Upper lobe of left lung (tissue), 6 donors: Measurements from ENCODE around the gene PIK3CA. TPM values are rescaled to one million over a fixed set of nuclear protein-coding genes. Genes with fewer than 3 reads are reported as not detected.

Source experiments
- ATAC-seq, 2 donors: fragments of 200-7000 bp; cut with Tn5 transposase; one replicate each; pipeline ENCODE4 v1.9.1; 2022; ENCODE audit warnings: mild to moderate bottlenecking in 2 of 2, moderate library complexity in 2 of 2; ENCODE audit not compliant: low FRiP score in 2 of 2
- DNase-seq, 2 donors: peaks; one replicate each; pipeline ENCODE4 v3.0.0-alpha.2; 2019 to 2020
- H3K27ac ChIP-seq, 4 donors: fragments of 200-600 bp; sonication (generic); one replicate each; pipeline ENCODE4 v1.5.1; 2016 to 2019
- H3K27me3 ChIP-seq, 4 donors: fragments of 200-600 bp; sonication (generic); one replicate each; pipeline ENCODE4 v1.5.1; 2017 to 2019
- H3K36me3 ChIP-seq, 4 donors: fragments of 200-600 bp; sonication (generic); one replicate each; pipeline ENCODE4 v1.5.1; 2016 to 2019
- H3K4me1 ChIP-seq, 4 donors: fragments of 200-600 bp; sonication (generic); one replicate each; pipeline ENCODE4 v1.5.1; 2018 to 2019
- H3K4me3 ChIP-seq, 4 donors: fragments of 200-600 bp; sonication (generic); one replicate each; pipeline ENCODE4 v1.5.1; 2017 to 2019; ENCODE audit warnings: mild to moderate bottlenecking in 2 of 4, moderate library complexity in 1 of 4
- H3K9me3 ChIP-seq, 4 donors: fragments of 200-600 bp; sonication (generic); one replicate each; pipeline ENCODE4 v1.5.1; 2018 to 2019
- CTCF ChIP-seq, 6 experiments: fragments of 450-650 bp in 4 of 6; fragments of 200-600 bp in 2 of 6; sonication (generic) in 2 of 6; IDR thresholded peaks; one replicate each; pipeline ENCODE4 v1.5.1; 2016 to 2019; ENCODE audit warnings: antibody characterized with exemption in 6 of 6
- EP300 ChIP-seq, 4 donors: sonication (generic); formaldehyde crosslinking; IDR thresholded peaks; one replicate each; pipeline ENCODE4 v1.5.1; 2017; ENCODE audit warnings: antibody characterized with exemption in 4 of 4, control low read depth in 2 of 4
- POLR2A ChIP-seq, 4 donors: fragments of 450-650 bp; IDR thresholded peaks; one replicate each; pipeline ENCODE4 v1.5.1; 2016 to 2017; ENCODE audit warnings: antibody characterized with exemption in 4 of 4, mild to moderate bottlenecking in 2 of 4
- POLR2AphosphoS5 ChIP-seq, 2 donors: sonication (generic); formaldehyde crosslinking; IDR thresholded peaks; one replicate each; pipeline ENCODE4 v1.5.1; 2017; ENCODE audit warnings: antibody characterized with exemption in 2 of 2
- WGBS, 2 donors: methylation state at CpG; one replicate each; pipeline ENCODE4 v1.1.5; 2017 to 2018; 5-methylcytosine and 5-hydroxymethylcytosine counted together
- total RNA-seq, 6 donors: library from RNA; depleted of rRNA in 4 of 6; stranded (reverse); fragments of >200 nt in 4 of 6; gene quantifications; one replicate each; pipeline versions ENCODE4 v1.1.0 to v1.2.1, GENCODE V29; 2016 to 2021
- donor health status: DM: no; HTN: no; CAD: no; lungs with moderate emphysema.
- donor health status: DM: no; HTN: yes; CAD: no; lungs with severe emphysema.

PIK3CA gene
- 10 to 100 TPM in 5 of 6 donors, 1 to 10 TPM in 1; 7.3 to 37.6 (median 23.5) TPM for total RNA-seq

- WGBS, 2 donors, result 1 to 2% methylated on average over 34 to 39 of the region's 67 CpGs
These were observed at the start of gene PIK3CA for GRCh38 chr3:179147873-179148615. PIK3CA (plus strand) TSS chr3:179148357; CDS start chr3:179198826, 50,469 bp downstream.

GRCh38 chr3:179098388-179099077 is 49.6 kb upstream of the PIK3CA start:
- no peaks in the 10 kb centered on the region for H3K27me3 ChIP-seq
- WGBS, 2 donors, result 77 to 85% methylated on average over 7 of the region's 7 CpGs
- no peak for TF ChIP-seq POLR2A (IDR thresholded peaks at IDR 0.05)
- no peak for TF ChIP-seq POLR2AphosphoS5 (IDR thresholded peaks at IDR 0.05)
- TF ChIP-seq EP300 (IDR thresholded peaks at IDR 0.05), result no peak
- no peak for TF ChIP-seq CTCF (IDR thresholded peaks at IDR 0.05)
- no peak overlapping the region for H3K4me3 ChIP-seq
- H3K4me1 ChIP-seq, result no peaks in the 10 kb centered on the region
- no peak for DNase-seq
- H3K9me3 ChIP-seq, result no peaks in the 10 kb centered on the region
- no peaks in the 10 kb centered on the region for H3K36me3 ChIP-seq
- ATAC-seq, result peak in 1 of 2 donors; percentile 79
- no peak overlapping the region for H3K27ac ChIP-seq

More at GRCh38 chr3:179147873-179148615, at the start of gene PIK3CA:
- Histone ChIP-seq H3K4me1 (peaks cover 19 to 33% (median 21%) of the 10 kb centered on the region in 4 donors), H3K27ac (peak within 1 kb of the TSS; percentile 97 to 99 (median 98)), H3K9me3 (no peaks in the 10 kb centered on the region), H3K36me3 (no peaks in the 10 kb centered on the region), H3K4me3 (peak within 1 kb of the TSS; percentile 59 to 93 (median 81)), H3K27me3 (no peaks in the 10 kb centered on the region)
- ATAC-seq (peak; percentile 96 to 97), DNase-seq (peak; percentile 95 to 97)
- TF ChIP-seq EP300 (IDR thresholded peaks at IDR 0.05) (peak in 1 of 4 donors; percentile 31), CTCF (IDR thresholded peaks at IDR 0.05) (peak in 2 of 6 experiments; percentile 9 to 10), POLR2A (IDR thresholded peaks at IDR 0.05) (peak in 2 of 4 donors; percentile 74 to 77), POLR2AphosphoS5 (IDR thresholded peaks at IDR 0.05) (peak; percentile 64 to 88)

- DNase-seq (no peak), ATAC-seq (peak in 1 of 2 donors; percentile 59)
- H3K4me3 ChIP-seq, result no peak overlapping the region
- no peaks in the 10 kb centered on the region for H3K27me3 ChIP-seq
- no peaks in the 10 kb centered on the region for H3K36me3 ChIP-seq
- no peak overlapping the region for H3K27ac ChIP-seq
- H3K9me3 ChIP-seq, result no peaks in the 10 kb centered on the region
- H3K4me1 ChIP-seq, result no peaks in the 10 kb centered on the region
- no peak for TF ChIP-seq EP300 (IDR thresholded peaks at IDR 0.05)
- no peak for TF ChIP-seq POLR2AphosphoS5 (IDR thresholded peaks at IDR 0.05)
- no peak for TF ChIP-seq POLR2A (IDR thresholded peaks at IDR 0.05)
- no peak for TF ChIP-seq CTCF (IDR thresholded peaks at IDR 0.05)
These were observed 47.5 kb upstream of the PIK3CA start for GRCh38 chr3:179100652-179101051.

- TF ChIP-seq POLR2A (IDR thresholded peaks at IDR 0.05), result no peak
- no peak for TF ChIP-seq EP300 (IDR thresholded peaks at IDR 0.05)
- TF ChIP-seq POLR2AphosphoS5 (IDR thresholded peaks at IDR 0.05), result no peak
- TF ChIP-seq CTCF (IDR thresholded peaks at IDR 0.05), result no peak
- no peak overlapping the region for H3K27ac ChIP-seq
- DNase-seq (no peak), ATAC-seq (no peak)
- no peaks in the 10 kb centered on the region for H3K4me1 ChIP-seq
- no peaks in the 10 kb centered on the region for H3K9me3 ChIP-seq
- no peak overlapping the region for H3K4me3 ChIP-seq
- H3K36me3 ChIP-seq, result no peaks in the 10 kb centered on the region
- H3K27me3 ChIP-seq, result no peaks in the 10 kb centered on the region
- 20 to 23% methylated on average over 1 of the region's 1 CpG for WGBS, 2 donors
These were observed 42.3 kb upstream of the PIK3CA start for GRCh38 chr3:179105881-179106280.
